ENCODE data around the gene HS6ST1.

Gene HS6ST1, protein sequence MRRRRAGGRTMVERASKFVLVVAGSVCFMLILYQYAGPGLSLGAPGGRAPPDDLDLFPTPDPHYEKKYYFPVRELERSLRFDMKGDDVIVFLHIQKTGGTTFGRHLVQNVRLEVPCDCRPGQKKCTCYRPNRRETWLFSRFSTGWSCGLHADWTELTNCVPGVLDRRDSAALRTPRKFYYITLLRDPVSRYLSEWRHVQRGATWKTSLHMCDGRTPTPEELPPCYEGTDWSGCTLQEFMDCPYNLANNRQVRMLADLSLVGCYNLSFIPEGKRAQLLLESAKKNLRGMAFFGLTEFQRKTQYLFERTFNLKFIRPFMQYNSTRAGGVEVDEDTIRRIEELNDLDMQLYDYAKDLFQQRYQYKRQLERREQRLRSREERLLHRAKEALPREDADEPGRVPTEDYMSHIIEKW

DNA sequence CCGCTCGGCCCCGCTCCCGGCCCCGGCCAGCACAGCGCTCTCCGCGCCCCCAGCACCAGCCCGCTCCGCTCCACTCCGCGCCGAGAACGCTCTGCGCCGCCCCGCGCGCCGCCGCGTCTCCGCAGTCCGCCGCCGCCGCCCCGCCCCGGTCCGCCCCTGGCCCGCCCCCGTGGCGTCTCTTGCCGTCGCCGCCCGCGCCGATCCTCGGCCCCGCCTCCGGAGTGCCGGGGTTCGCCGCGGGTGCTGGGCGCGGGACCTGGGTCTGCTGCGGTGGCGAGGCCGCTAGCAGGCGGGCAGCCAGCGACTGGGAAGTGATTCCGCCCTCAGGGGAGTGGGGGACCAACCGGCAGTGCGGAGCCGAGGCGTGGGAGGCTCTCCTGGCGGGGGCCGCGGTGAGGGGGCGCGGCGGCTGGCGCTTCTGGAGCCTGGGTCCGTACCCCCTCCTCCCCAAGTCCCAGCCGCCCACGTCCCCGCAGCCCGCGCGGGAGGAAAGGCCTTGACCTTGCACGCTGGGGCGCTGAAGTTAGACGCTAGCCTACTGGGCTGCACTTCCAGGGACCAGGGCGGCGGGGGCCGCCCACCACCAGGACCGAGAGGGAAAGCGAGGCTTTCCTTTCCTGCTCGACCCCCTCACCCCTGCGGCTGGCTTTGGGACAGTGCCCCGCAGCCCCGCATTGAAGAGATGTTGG lies at the start of gene HS6ST1:
TSS of gene HS6ST1 (minus strand) at position 93 of the 689 bp plus-strand sequence. CDS start 305 bp downstream, outside the sequence.
- ATAC-seq: peak; percentile 82 to 84

DNA sequence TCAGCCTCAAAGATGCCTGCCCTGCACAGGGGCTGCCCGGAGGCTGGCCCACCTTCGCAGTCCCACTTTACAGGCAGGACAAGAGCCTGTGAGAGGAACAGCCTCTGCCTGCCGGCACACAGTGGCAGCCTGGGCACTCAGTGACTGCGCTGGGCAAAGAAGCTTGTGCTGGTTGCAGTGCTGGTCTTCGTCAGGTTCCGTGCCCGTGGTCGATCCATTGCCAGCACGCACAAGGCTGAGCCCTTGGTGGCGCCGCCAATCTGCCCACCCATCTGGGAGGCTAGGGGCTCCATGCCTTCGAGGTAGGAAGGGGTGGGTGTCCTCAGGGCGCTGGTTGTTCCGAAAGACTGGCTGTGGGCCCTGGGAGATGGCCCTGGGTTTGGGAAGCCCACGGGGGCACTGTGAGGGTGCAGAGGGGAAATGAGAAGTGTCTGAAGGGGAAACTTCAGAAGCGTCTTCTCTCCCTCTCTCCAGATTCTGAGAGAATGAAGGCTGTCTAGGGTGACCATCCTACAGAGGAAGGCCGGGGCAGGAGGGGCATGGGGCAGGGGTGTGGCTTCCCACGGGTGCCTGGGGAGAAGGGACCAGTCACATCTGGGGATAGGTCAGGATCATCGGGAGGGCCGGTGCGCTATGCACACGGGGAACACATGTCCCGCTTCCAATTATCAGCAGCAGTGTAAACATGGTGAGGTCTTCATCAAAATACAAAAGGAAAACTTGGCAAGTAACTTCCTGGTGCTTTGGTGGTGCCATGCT lies 49.1 kb upstream of the HS6ST1 start:
- ATAC-seq: no peak

DNA sequence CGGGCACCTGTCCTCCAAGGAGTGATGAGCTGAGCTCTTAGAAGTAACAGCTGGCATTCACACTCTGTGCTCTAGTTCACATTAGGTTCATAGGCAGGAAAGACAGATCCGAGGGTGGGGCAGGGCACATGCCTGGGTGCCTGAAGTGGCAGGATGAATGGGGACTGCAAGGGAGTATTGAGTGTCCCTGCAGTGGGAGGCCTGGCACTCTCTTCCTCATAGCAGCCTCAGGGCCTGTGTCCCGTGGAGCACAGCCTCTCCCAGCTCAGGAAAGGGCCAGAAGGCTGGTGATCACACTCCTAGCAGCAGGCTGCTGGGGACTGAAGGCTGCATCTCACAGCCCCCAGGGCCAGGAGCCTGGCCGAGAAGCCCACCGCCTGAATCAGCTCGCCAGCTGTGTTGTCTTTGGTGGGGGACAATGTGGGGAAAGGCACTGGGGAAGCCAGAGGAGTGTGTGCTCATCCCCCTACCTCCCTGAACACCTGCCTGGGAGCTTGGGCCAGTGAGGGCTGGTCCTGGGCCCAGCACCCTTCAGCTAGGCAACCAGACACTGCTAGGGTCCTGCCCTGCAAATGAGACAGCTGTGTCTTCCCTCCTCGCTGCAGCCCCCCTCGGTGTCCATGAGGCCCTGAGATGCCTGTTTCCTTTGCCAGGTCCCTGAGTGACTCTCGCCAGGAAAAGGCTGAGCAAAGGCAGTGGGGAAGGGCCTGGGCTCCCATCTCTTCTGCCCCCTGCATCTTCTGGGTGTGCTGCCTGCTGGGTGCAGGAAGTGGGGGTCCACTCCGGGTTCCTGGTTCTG lies 48.2 kb upstream of the HS6ST1 start:
- ATAC-seq: no peak

DNA sequence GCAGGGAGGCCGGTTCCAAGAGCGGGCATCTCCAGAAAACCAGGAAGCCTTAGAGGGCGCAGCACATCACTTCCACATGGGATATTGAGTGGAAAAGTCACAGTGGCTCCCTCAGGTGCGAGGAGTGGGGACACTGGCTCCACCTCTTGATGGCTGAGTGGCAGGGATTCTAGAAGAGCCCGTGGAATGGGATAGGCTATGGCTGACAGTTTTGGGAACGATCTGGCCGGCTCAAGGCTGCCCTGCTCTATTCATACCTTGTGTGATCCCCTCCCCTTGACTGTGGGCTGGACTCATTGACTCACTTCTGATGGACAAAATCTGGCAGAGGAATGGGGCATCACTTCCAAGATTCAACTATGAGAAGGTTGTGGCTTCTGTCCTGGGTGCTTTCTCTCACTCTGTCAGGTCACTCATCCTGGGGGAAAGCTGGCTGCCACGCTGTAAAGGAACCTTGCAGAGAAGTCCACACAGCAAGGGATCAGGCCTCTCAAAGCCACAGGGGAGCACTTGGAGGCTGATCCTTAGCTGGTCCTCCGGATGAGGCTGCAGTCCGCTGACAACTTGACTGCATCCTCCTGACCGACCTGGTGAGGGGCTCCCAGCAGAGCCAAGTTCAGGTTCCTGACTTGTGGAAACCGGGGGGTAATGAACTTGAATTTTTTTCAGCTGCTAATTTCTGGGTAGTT lies 46.7 kb upstream of the HS6ST1 start:
- ATAC-seq: no peak

DNA sequence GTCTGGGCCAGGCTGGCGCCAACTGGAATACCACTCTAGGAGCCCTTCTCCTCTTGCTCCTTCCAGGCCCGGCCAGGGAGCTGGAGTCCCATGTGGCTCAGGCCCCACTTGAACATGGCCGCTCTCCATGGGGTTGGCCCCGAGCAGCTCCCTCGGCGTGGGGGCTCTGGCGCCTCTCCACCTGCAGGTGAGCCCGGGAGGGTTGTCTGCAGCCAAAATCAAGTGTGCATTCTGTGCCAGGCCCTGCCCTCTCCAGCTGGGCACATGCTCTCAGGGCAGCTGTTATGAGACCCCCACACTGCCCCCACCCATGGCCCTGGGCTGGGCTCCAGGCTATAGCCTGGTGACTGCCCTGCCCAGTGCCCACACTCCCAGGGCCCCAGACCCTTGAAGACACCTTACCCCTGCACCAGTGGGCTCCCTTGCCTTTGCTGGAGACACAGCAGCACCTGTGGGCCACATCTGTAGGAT lies 45.8 kb upstream of the HS6ST1 start:
- no peak for ATAC-seq

DNA sequence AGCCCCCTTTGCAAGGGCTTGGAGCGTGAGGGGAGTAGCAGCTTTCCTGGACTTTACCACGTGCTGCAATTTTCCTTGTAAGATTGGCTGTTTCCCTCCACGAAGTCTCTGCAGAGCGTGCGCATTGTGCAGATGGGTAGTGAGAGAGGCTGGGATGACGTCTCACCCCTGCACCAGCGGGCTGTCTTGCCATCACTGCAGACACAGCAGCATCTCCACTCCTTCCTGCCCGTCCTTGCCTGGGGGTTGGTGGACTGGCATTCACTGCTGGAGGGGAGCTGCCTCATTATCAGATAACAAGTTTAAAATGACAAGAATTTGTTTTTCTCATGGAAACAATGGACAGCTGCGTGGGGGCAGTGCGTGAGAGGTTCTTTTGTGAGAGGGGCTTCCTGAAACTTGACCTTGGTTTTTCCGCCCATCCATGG lies 45.3 kb upstream of the HS6ST1 start:
- ATAC-seq: no peak

DNA sequence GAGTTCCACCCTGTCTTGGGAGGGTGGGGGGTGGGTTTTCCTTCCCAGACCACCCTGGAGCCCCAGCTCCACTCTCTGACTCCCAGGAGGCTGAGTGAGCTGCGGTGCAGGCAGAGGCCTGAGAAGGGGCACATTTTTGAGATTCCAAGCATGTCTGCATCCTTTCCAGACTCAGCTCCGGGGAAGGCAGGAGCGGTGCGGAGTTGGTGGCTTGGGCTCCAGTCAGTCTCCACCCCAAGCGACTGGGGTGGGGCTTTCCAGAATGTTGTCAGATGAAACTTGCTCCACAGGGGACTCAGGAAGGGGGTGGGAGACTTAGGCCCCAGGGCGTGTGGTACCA lies 44.2 kb upstream of the HS6ST1 start:
- no peak for ATAC-seq

DNA sequence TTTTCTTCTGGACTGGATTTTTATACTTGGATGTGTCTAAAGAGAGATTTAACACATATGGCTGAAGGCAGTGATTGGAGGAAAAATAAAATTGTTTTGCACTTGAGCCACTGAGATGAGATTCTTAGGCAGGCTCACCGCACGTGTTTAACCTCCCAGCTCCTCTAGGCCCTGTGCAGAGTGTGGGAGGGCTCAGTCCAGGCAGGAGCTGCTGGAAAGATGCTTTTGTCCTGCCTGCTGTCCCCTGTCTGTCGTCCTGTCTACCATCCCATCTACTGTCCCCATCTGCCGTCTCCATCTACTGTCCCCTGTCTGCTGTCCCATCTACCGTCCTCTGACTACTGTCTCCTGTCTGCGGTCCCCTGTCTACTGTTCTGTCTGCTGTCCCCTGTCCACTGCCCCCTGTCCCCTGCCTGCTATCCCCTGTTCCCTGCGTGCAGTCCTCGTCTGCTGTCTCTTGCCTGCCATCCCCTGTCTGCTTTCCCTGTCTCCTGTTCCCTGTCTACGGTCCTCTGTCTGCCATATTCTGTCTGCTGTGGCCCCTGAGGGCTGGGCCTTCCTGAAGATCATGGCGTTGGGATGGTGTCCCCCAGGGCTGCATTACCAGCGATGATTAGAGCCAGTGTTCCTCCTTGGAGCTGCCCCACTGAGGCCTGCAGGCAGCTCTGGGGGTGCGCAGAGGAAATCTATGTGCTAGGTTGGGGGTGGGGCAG lies 43.7 kb upstream of the HS6ST1 start:
- no peak for ATAC-seq

DNA sequence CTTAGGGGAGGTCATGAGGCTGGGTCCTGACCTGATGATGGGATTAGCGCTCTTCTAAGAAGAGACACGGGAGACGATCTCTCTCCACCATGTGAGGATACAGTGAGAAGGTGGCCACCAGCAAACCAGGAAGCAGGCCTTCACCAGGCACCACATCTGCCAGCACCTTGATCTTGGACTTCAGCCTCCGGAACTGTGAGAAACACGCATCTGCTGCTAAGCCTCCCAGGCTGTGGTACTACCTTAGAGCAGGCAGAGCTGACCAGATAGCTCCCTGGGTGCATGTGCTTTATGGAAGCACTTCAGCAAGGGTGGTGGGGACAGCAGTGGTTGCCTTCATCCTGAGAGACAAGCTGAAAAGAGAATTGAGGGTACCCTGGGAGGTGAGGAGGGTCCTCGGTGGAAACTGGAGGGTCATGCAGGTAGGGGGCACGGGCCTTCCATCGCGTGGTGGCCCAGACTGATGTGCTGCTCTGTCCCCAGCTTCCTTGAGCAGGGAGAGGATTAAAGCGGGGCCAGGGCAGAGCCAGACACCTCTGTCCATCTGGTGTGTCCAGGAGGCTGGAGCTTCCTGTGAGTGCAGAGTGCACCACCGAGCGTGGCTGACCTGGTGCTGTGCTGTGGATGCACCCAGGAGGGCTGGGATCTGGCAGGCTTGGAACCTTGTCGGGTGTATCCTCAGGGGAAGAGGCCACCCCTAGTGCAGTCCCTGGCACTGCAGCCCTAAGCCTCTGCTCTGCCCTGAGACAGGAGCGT lies 42.9 kb upstream of the HS6ST1 start:
- no peak for ATAC-seq

DNA sequence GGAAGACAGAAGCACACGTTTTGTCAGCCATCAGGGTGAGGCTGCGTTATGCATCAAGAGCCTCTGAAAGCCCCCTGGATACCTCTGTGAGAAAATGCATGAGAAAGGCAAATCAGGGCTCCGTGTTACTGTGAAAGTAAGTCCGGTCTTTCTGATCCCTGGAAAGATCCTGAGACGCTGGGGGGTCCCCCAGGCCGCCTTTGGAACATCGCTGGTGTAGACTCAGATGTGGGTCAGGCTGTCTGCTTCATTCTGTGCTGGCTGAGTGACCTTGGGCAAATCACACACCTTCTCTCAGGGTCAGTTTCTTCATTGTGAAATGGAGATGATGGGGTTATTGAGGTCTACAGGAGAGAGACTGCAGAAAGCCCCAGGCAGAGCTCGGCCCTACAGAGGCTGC lies 42.0 kb upstream of the HS6ST1 start:
- no peak for ATAC-seq

DNA sequence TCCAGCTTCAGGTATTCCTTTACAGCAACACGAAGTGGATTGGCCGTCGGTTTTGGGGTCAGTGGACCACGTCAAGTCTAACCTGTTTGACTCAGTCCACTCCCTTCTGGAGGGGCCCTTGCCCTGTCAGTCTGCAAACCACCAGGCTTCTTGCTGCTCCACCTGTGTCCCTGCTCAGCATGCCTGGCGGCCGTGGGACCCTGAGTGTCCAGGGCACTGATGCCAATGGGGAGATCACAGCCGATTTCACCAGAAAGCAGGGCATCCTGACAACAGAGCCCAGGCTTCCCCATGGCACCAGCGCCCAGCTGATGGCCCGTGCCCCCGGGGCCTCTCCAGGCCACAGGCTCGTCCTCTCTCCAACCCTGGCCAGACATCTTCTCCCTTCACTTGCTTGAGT lies 41.2 kb upstream of the HS6ST1 start:
- ATAC-seq: no peak

DNA sequence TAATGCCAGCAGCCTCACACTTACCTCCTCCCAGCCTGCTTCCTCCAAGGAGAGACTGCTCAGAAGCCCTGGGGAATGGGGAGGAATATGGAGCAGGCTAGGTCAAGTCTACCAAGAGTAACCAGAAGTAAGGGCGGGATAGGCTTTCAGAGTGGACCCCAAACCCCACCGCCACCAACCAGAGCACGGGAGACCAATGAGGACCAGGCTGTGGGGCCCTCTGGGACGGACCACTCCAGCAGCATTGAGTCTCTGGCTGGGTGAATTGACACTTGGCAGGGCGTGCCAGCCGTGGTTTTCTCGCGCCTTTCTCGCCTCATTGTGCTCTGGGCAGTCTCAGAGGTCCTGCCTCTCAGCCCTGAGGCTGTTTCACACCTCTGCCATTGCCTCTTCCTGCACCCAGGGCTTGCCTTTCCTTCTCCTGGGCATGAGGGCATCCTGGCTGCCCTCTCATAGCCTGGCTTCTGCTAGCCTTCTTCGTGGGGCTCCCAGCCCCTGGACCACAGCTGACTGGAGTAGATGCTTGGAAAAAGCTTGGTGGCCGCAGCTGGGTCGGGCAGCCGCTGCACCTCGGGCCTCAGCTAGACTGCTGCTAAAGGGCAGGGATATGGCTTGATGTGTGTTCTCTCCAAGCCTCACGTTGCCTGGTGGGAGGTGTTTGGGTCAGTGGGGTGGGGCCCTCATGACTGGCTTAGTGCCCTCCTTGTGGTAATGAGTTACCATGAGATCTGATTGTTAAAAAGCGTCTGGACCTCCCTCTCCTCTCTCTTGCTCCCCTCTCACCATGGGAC lies 40.5 kb upstream of the HS6ST1 start:
- ATAC-seq: no peak

DNA sequence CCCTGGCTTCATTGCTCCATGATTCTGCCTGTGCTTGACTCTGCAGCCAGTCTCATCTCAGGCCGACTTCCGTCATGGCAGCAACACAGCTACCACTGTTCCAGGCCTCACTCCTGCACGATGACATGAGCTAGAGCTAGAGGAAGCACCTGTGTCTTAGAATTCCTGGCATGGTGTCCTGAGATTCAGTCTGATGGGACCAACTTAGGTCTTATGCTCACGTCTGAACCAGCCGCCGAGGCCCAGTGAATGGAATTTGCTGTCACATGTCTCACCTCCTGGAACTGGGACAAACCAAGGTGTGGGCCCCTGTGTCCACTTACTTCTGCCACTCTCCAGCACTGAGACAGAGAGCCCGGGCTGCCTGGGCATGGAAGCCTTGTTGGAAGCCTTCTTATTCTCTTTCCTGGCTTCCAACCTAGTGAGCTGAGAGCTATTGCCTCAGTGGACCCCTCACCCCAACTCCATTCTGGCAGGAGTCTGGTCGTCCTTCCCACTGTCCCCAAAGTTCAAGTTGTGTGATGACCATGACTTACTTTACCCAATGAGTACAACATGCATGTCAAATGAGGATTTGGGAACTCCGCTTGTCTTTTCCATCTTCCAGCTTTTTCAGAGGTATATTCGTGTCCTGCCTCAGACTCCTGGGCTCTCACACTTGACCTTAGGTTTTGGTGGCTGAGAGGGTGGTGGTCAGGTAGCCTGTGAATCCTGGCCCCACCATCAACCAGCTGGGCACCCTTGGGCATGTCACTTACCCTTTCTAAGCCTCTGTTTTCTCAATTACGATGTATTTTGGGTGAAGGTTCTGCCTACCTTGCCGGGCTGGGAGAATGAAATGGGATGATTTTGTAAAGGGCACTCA lies 39.1 kb upstream of the HS6ST1 start:
- ATAC-seq: no peak

DNA sequence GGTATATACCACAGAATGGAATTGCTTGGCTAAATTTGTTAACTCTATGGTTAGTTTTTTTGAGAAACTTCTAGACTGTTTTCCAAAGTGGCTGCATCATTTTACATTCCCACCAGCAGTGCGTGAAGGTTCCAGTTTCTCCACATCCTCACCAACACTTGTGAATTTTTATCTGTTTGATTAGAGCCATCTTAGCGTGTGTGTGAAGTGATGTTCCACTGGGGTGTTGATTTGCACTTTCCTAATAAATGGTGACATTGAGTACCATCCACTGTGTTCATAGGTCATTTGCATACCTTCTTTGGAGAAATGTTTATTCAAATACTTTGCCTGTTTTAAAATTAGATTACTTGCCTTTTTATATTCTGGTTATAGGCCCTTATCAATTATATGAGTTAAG lies 37.5 kb upstream of the HS6ST1 start:
- no peak for ATAC-seq

DNA sequence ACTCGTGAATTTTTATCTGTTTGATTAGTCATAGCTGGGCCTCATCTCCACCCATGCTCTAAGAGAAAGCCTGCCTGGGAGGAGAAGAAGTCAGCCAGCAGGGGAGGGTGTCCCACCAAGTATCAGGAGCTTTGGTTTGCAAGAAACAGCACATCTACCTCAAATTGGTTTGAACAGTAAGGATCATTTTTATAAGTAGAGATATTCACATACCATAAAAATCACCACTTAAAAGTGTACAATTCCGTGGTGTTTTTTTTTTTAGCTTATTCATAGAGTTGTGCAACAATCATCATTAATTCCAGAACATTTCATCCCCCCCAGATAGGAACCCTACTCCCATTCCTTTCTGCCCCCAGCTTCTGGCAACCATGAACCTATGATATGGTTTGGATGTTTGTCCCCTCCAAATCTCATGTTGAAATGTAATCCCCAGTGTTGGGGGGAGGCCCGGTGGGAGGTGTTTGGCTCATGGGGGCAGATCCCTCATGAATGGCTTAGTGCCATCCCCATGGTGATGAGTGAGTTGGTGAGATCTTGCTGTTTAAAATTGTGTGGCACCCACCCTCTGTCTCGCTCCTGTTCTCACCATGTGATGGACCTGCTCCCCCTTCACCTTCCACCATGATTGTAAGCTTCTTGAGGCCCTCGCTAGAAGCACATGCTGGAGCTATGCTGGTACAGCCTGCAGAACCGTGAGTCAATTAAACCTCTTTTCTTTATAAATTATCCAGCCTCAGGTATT lies 36.2 kb upstream of the HS6ST1 start:
- no peak for ATAC-seq

DNA sequence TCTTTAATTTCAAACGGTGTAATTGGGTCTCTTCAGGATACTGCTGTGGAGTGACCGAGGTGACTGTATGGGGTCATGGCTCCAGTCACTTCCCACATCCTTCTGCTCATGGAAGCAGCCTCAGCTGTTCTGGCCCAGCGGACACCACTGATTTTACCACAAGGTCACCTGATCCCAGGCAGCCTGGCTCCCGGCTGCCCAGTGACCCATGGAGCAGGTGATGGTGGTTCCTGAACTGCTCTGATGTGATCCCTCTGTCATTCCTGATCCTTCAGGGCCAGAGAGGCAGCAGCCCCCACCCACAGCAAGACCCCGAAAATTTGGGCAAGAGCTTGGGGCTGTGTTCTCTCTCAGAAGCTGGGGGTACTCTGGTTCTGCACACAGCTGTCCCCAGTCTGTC lies 35.5 kb upstream of the HS6ST1 start:
- no peak for ATAC-seq

DNA sequence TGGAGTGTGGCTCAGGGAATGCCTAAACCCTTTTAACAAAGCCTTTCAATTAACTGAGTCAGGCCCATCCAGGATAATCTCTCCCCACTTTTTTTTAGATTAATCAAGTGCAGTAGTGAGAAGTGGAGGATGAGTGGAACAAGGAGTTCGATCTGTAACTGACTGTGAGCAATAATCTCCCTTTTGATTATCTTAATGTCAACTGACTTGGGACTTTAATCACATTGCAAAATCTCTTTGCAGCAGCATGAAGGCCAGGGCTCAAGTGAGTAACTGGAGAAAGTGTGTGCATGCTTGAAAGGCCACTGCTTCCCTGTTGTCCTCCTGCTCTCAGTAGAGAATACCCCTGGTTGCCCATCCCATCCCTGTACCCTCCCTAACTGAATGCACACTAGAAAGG lies 32.1 kb upstream of the HS6ST1 start:
- no peak for ATAC-seq

DNA sequence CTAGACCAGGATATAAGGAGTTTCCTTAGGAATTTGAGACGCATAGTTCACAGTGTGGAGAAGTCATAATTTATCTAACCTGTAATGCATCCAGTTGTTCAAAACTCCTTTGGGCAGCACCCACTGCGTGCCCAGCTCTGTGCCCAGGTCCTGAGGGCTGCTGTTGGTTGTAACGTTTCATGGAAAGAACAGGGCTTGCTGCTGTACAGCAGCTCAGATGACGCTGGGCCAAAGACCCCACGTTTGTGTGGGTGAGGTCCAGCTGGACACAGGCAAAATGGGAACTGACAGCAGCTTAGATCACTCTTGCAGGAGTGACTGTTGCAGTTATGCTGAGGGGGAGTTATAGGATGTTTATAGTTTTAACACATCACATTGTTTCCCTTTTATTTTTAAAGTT lies 30.0 kb upstream of the HS6ST1 start:
- no peak for ATAC-seq
